Activated CD8-positive, alpha-beta memory T cell treated with anti-CD3 and anti-CD28 coated beads for 24 hours (primary cell): Measurements from ENCODE around the gene TRPV2.

Experiments
- DNase-seq: peaks from one replicate; pipeline ENCODE4 v3.0.0-alpha.2; 2020

The TRPV2 gene

DNA sequence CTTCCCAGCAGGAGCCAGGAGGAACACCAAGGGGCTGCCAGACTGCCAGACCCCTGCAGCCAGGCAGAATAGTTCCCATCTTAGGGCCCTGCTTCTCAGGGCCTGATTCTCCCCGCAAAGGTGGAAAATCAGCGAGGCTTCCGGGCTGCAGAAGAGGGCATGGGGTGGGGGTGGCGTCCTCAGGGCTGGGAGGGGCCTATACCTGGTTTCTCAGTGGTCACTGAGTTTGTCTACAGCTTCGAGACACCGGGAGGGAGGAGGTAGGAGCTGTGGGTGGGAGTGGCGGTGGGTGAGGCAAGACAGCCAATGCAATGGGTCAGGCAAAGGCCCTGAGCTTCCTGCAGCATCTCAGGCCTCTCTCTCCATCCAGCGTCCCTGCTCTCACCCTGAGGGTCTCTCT lies 62.3 kb downstream of the TRPV2 start:
- no peak for DNase-seq

DNA sequence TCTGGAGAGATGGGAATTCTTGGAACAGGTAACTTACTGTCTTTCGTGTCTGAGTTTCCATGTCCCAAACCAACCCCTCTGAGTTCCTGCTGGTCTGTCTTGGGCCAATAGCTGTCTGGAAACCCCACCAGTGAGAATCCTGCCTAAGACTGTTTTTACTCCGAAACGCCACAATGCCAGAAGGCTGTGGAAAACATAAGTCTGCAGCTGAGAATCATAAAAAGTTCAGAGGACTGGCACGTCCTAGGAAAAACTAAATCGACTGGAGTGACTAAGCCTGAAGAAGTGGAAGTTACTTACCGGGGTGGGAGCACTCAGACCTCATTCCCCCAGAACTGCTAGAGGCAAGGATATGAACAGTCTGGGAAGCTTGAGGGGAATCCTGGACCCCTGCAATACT lies 63.3 kb downstream of the TRPV2 start:
- no peak for DNase-seq

DNA sequence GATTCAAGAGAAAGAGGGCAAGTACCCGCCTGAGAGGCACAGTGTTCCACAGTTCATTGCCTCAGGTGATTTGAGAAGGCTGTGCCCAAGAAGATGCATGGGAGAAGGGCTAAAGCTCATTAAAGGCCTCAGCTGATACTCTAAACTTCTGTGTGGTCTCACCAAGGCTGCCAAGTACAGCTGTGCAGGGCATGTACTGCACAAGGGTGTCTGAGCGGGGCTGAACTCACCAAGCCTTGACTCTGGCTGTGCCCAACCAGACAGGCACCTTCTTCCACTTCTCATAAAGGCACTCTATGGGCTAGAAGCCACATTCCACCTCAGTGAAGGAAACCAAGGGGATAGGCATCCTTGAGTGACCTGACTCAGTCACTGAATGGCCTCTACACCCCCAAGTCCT lies 63.9 kb downstream of the TRPV2 start:
- no peak for DNase-seq

DNA sequence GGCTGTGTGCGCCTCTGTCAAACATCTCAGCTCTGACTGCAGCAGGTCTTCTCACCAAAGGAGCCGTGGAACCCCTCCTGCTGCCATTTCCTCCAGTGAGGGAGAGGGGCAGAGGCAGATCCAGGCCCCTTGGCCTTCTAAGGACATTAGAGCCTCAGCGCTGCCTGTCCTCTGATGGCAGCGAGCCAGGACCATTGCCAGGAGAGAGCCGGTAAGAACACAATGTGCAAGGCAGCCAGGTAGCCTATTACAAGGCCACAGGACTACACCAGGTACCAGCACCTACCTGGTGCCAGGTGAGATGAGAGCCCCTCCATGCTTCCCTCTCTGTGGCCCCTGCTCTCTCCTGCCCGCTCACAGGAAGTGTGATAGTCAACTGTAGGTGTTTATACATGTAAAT lies 65.6 kb downstream of the TRPV2 start:
- DNase-seq: no peak

GRCh38 chr17:16482253-16482652 lies 66.9 kb downstream of the TRPV2 start:
- DNase-seq: no peak

GRCh38 chr17:16483021-16483645 lies 67.8 kb downstream of the TRPV2 start:
- DNase-seq: no peak

DNA sequence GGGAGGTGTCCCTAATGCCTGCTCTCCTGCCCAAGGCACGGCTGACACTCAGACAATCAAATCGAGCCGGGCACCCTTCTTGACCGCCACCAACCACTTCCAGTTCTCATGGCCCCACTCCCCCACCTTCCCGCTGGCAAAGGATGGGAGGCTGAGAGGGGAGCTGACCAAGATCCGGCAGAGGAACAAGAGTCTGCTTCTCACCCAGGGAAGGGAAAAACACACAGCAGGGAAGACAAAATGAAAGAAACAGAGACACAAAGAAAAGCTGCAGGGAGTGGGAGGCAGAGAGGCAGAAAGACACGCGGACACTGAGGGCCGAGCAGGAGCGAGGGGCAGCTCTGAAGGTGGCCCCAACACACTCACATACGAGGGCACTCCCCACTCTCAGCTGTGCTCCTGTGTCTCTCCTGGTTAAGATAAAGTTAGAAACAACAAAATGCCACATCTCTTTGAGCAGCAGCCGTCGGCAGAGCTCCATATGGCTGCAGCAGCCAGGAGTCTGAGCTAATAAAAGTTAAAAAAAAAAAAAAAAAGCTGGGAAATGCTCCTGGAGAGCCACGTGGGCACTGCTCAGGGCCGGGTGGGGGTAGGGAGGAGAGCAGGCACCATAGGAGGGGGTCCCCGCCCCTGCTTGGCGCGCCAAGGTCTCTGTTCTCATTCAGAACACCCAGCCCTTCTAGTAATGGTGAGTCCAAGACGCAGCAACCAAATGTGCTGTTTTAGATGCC lies 69.2 kb downstream of the TRPV2 start:
- DNase-seq: no peak
